RPMI7951 (cell line): Measurements from ENCODE around the gene TAF4. TPM values are rescaled to one million over a fixed set of nuclear protein-coding genes. Genes with fewer than 3 reads are reported as not detected.

Source experiments
- DNase-seq: peaks from one replicate; pipeline ENCODE4 v3.0.0-alpha.2; 2012; ENCODE audit warnings: low read depth
- total RNA-seq: library from RNA; depleted of rRNA; stranded (reverse); fragments of >200 nt; shearing (Covaris generic); gene quantifications from 2 replicates; pipeline ENCODE4 v1.2.3, GENCODE V29; 2014

The TAF4 gene
- total RNA-seq, 1 experiment from 2014 or later, result 6.5 TPM

GRCh38 chr20:62019881-62020492 is 45.7 kb downstream of the TAF4 start:
- DNase-seq, result no peak

GRCh38 chr20:62019144-62019805 is 46.4 kb downstream of the TAF4 start:
- DNase-seq, result peak; percentile 26

- no peak for DNase-seq
Measured at GRCh38 chr20:62018437-62019143, 47.1 kb downstream of the TAF4 start.

DNA sequence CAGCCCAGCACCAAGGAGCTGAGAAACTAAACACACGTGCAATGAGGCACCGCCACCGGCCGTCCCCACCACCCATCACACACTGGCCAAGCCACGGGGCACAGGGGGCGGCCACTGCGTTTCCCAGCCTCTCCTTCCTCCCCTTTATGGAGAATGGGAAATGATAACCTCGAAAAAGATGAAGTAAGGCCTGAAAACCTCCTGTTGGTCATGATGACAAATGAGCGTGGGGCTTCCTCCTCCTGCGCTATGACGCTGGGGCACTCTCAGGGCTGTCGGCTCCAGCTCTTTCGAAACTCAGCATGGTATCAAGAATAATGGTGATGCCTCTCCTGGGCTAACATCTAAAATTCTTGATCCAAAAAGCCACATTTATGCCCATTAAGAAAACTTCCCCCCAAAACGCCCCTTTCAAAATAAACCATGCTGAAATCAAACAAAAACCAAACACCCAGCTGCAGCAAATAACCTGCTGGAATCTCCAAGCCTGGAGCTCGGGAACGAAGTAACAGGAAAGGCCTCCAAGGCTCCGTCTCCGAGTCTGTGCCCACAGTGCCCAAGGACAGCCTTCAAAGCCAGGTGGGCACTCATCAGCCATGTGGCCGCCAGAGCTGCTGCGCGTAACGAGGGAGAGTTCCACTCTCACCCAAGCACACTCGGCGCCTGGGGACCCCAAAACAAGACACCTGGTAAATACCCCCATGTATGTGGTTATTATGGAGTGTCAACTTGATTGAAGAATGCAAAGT is 50.0 kb downstream of the TAF4 start:
- no peak for DNase-seq

DNA sequence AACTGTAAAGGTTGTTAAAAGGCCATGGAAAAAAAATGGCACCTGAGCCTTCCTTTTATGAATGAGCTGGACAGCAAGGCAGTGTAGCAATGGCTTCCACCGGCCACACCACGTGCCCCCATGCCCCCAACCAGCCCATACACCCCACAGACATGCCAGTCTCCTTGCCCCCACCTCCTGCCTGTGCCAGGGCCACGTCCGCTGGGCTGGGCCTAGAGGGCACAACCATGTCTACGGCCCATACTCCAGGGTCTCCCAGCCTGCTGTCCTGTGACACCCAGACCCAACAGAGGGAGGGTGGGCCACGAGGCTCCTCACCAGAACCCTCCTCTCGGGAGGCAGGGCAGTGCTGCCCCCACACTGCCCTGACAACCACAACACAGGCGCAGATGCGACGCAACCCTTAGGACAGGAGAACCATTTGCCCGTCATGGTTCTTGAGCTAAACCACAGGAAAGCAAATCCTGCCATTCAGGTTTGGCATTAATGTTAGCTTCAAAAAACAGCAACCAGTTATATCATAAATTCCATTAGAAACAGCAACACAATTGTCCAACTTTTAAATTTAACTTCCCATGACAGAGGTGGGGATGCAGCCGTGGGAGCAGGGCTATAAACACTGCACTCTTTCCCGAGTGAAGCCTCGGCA is 50.7 kb downstream of the TAF4 start:
- no peak for DNase-seq

GRCh38 chr20:62014488-62014775 is 51.2 kb downstream of the TAF4 start:
- no peak for DNase-seq

DNA sequence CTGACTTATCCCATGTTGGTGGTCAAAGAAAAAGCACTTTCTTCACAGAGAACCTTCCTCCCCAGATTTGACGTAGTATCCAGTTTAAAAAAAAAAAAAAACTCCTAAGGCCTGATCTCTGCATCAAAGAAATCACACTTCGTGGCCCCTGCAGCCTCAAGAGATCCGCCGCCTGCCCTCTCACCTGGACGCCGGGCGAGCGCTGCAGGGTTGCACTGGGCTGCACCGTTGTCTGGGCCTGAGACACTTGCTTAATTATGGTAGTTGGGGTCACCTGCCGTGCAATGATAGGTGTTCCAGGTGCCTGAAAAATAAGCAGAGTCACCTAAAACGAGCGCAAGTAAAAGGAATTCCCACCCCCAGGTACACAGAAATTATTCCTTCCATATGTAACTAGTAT is 53.0 kb downstream of the TAF4 start:
- DNase-seq, result no peak

GRCh38 chr20:62011938-62012534 is 53.6 kb downstream of the TAF4 start:
- DNase-seq, result no peak

DNA sequence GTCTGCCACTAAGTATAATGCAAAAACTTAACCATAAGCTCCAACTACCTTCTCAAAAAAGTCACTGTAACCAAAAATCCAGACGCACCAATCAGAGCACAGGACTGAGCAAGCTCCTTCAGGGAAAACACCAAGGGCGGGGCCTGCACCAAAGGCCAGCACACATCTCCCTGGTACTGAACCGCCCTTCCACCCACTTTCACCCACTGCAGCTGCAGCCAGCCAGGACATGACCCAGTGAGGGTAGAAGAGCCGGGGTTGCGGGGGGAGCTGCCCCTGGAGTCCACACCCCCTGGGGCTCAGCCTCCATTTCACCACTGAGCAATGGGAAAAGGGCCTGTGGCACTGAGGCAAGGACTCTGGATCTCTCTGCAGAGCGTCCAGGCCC is 54.3 kb downstream of the TAF4 start:
- DNase-seq, result no peak

DNA sequence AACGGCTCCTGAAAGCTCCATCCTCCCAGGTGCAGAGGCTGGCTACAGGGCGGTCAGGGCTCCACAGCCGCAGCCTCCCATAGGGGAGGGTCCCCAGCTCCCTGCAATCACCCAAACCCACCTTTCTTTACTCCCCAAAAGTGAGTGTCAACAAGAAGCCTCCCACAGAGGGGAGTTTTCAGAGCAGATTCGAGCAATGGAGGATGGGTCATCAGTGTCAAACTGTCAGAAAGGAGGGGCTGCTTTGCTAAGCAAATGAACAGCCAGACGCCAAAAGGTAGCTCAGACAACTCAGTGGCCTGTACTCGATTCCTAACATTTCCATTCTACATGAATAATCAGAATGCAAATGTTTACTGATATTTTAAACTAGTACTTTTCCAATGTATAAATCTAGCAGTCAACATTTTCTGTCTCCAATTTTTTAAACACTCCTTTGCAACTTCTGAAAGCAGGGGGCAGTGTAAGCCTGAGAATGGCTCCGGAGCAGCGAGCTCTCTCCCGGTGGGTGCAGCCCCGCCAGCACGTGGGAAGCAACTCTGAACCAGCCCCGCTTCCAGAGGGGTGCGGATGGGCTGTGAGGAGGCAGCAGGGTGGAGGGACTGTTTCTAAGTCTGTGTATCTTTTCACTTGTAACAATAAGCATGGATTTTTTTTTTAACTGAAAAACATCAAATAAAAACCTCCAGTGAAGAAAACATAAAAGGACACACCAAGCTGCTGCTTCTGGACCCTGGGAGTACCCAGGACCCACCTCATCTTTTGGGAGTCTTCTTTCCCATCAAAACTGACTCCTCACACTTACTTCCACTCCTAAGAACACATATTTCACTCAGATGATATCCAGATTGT is 54.9 kb downstream of the TAF4 start:
- peak; percentile 53 for DNase-seq

GRCh38 chr20:62009869-62010445 is 55.7 kb downstream of the TAF4 start:
- no peak for DNase-seq

- DNase-seq, result no peak
Measured at GRCh38 chr20:62009322-62009721, 56.4 kb downstream of the TAF4 start.

- no peak for DNase-seq
Measured at GRCh38 chr20:62008643-62009183, 57.0 kb downstream of the TAF4 start.

GRCh38 chr20:62007127-62007647 is 58.5 kb downstream of the TAF4 start:
- no peak for DNase-seq

GRCh38 chr20:62006482-62006881 is 59.2 kb downstream of the TAF4 start:
- DNase-seq, result no peak

- no peak for DNase-seq
Measured at GRCh38 chr20:62004614-62005013, 61.1 kb downstream of the TAF4 start.

DNA sequence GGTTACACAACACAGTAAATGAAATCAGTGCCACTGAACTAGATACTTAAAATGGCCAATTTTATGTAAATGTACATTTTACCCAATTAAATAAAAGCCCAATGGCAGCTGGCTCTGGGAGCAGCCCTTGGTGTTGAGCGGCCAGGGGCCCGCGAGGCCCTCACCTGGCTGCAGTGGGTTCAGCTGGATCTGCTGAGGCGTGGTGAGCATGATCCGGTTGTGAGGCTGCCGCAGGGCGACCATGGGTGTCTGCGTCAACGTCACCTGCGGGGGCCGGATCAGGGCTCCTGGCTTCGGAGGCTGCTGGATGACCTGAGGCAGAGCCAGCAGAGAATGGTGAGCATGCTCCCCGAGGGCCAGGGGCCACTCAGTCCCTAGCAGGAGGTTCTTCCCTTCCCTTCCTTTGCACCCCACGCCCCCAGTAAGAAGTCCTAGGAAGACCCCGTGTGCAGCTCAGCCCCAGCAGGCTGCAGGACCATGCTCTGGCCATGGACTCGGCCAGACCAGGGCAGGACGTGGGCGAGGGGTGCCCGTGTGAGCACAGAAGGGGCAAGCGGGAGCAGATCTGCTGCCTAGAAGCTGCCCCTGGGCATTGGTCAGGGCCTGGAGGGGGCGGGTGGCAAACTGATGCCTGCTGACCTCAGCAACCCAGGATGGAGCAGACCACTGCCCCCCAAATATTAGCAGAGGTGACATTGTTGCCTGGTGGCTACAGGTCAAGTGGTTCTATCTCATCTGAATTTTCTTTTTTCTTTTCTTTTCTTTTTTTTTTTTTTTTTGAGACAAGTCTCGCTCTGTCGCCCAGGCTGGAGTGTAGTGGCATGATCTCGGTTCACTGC is 61.9 kb downstream of the TAF4 start:
- no peak for DNase-seq

DNA sequence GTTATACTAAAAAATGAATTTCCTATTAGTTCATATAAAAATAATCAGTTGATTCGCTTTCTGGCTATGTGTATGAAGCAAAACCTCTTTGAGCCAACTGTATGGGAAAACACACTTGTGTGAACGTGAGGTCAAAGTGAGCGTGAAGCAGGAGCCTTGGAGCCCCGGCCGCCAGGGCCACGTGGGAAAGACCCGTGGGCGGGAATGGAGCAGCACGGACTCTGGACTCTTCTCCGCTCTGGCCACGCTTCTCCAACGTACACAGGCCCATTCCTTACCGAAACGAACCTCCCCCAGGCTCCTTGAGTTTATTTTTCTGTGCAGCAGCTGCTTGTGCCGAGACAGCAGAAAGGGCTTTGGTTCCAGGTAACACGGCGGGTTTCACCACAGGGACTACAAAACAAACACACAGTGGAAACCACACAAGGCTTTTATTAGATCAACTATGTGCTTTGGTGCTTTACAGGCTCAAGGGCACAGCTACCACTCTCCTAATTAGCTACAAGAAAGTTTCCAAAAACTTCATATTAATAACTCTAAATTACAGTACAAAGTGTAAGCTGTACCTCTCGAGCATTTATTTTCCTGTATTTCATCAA is 62.7 kb downstream of the TAF4 start:
- DNase-seq, result no peak
